PC-9 (cell line): ENCODE data around the gene MTHFD1. TPM values are rescaled to one million over a fixed set of nuclear protein-coding genes. Genes with fewer than 3 reads are reported as not detected.
A peak's percentile ranks its signal among the peaks of the same experiment; 100 is the strongest.

ENCODE experiments used
- BruUV-seq: library from RNA; stranded (reverse); fragments of 400-500 nt; replicated peaks from 2 replicates; lab custom pipeline; 2021; lab: Mats Ljungman, UMichigan
- CTCF ChIA-PET: fragments of 300-600 bp; sonication (Branson Sonifier 250); formaldehyde crosslinking; loops from one replicate; lab custom pipeline; 2022; ENCODE audit warnings: antibody characterized with exemption; lab: Charles Lee
- POLR2A ChIA-PET: fragments of 300-600 bp; sonication (Branson Sonifier 250); formaldehyde crosslinking; loops from one replicate; lab custom pipeline; 2022; ENCODE audit warnings: antibody characterized with exemption; ENCODE audit not compliant: unreplicated experiment; lab: Charles Lee
- DNase-seq, 2 experiments: peaks; one replicate each; pipeline versions ENCODE4 v3.0.0 to v3.0.0-alpha.2; 2015 to 2022; ENCODE audit warnings: mixed read lengths in 1 of 2
- H2AFZ ChIP-seq: fragments of 200-600 bp; sonication (generic); 2 replicates; pipeline ENCODE4 v1.8.1; 2017; ENCODE audit warnings: antibody characterized with exemption
- H3F3A ChIP-seq: fragments of 200-600 bp; sonication (generic); 2 replicates; pipeline ENCODE4 v1.8.1; 2017; ENCODE audit warnings: antibody characterized with exemption, mild to moderate bottlenecking, low read depth; ENCODE audit not compliant: insufficient read depth
- H3K27ac ChIP-seq: fragments of 200-600 bp; sonication (generic); 2 replicates; pipeline ENCODE4 v1.6.1; 2016; ENCODE audit warnings: mixed run types
- H3K27me3 ChIP-seq: fragments of 200-600 bp; sonication (generic); 2 replicates; pipeline ENCODE4 v1.6.1; 2016; ENCODE audit warnings: low read depth, mixed run types; ENCODE audit not compliant: insufficient read depth
- H3K36me3 ChIP-seq: fragments of 200-600 bp; sonication (generic); 2 replicates; pipeline ENCODE4 v1.6.1; 2016; ENCODE audit warnings: low read depth, mixed run types
- H3K4me1 ChIP-seq: fragments of 200-600 bp; sonication (generic); replicated peaks from 2 replicates; pipeline ENCODE4 v1.6.1; 2016; ENCODE audit warnings: mixed run types; ENCODE audit not compliant: insufficient read depth
- H3K4me2 ChIP-seq: fragments of 200-600 bp; sonication (generic); 2 replicates; pipeline ENCODE4 v1.6.1; 2017; ENCODE audit warnings: mixed run types
- H3K4me3 ChIP-seq: fragments of 200-600 bp; sonication (generic); 2 replicates; pipeline ENCODE4 v1.6.1; 2016; ENCODE audit warnings: mixed run types
- H3K79me2 ChIP-seq: fragments of 200-600 bp; sonication (generic); 2 replicates; pipeline ENCODE4 v1.6.1; 2017; ENCODE audit warnings: low read depth, mixed run types
- H3K9me2 ChIP-seq: fragments of 200-600 bp; sonication (generic); 2 replicates; pipeline ENCODE4 v1.8.1; 2017; ENCODE audit warnings: mild to moderate bottlenecking; ENCODE audit not compliant: insufficient read depth
- H3K9me3 ChIP-seq: fragments of 200-600 bp; sonication (generic); 2 replicates; pipeline ENCODE4 v1.8.1; 2016; ENCODE audit warnings: low read depth; ENCODE audit not compliant: insufficient read depth
- H4K20me1 ChIP-seq: fragments of 200-600 bp; sonication (generic); 2 replicates; pipeline ENCODE4 v1.8.1; 2017; ENCODE audit not compliant: insufficient read depth
- EZH2 ChIP-seq: fragments of 200-600 bp; sonication (generic); IDR thresholded peaks from 2 replicates; pipeline ENCODE4 v1.8.0; 2017; ENCODE audit warnings: antibody characterized with exemption, low read depth
- intact Hi-C: fragments of 100-400 bp; cut with micrococcal nuclease; formaldehyde crosslinking; loops from one replicate; pipeline ENCODE4 v1.10.0; 2022; ENCODE audit not compliant: unreplicated experiment
- total RNA-seq: library from RNA; stranded (reverse); gene quantifications from 2 replicates; pipeline ENCODE4 v1.2.3, GENCODE V29; 2021
- TF ChIP-seq, protein P1 (sequence below): fragments of 200-600 bp; sonication (generic); conservative IDR thresholded peaks from 2 replicates; pipeline ENCODE4 v1.6.1; 2017; ENCODE audit warnings: mixed run types, antibody characterized with exemption, mild to moderate bottlenecking, moderate library complexity

Gene MTHFD1
- total RNA-seq, 1 experiment from 2014 or later, result 161 TPM

DNA sequence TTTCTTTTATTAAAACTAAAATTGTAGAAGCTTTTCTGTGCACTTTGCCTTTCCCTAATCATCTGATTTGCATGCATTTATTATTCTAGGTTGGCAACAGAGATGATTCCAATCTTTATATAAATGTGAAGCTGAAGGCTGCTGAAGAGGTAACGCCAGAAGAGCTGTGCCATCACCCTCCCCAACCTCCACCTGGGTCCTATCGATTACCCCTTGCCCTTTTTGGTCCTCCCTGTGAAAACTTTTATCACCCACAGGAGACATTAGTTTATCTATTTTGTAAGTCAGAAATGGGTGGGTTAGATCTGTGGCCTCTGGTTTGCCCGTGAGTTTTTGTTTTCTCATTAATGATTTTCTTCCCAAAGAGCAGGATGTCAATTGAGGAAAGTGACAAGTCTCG is 22.8 kb downstream of the MTHFD1 start:
- H3K4me2 ChIP-seq, result no peak overlapping the region
- H3F3A ChIP-seq, result peaks cover 11% of the 10 kb centered on the region
- no peak overlapping the region for H2AFZ ChIP-seq
- BruUV-seq, result no TSS peak
- no peaks in the 10 kb centered on the region for H4K20me1 ChIP-seq
- no peak for TF ChIP-seq EZH2
- TF ChIP-seq, protein P1, sequence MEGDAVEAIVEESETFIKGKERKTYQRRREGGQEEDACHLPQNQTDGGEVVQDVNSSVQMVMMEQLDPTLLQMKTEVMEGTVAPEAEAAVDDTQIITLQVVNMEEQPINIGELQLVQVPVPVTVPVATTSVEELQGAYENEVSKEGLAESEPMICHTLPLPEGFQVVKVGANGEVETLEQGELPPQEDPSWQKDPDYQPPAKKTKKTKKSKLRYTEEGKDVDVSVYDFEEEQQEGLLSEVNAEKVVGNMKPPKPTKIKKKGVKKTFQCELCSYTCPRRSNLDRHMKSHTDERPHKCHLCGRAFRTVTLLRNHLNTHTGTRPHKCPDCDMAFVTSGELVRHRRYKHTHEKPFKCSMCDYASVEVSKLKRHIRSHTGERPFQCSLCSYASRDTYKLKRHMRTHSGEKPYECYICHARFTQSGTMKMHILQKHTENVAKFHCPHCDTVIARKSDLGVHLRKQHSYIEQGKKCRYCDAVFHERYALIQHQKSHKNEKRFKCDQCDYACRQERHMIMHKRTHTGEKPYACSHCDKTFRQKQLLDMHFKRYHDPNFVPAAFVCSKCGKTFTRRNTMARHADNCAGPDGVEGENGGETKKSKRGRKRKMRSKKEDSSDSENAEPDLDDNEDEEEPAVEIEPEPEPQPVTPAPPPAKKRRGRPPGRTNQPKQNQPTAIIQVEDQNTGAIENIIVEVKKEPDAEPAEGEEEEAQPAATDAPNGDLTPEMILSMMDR, result no peak
- H3K27me3 ChIP-seq, result no peaks in the 10 kb centered on the region
- H3K4me1 ChIP-seq, result peaks cover 22% of the 10 kb centered on the region
- H3K79me2 ChIP-seq, result 0 out of 2 replicates have a peak, but pooled peaks cover 5% of the 10 kb centered on the region
- peaks cover 6% of the 10 kb centered on the region; the same call in 1 of the 2 replicates for H3K36me3 ChIP-seq
- CTCF ChIA-PET, result interaction anchor here (0.7 to 0.9 kb wide), 3 partner anchors 12 to 589 kb away, joined by 3 to 7 read pairs (median 4); no protein-coding TSS in a partner anchor
- peak overlapping the region; percentile 46; the same call in 1 of the 2 replicates for H3K27ac ChIP-seq
- no peak for DNase-seq
- H3K9me2 ChIP-seq, result no peaks in the 10 kb centered on the region
- no peaks in the 10 kb centered on the region for H3K9me3 ChIP-seq
- POLR2A ChIA-PET, result no interaction called here
- no peak overlapping the region for H3K4me3 ChIP-seq
- intact Hi-C loops, result no loop called here

DNA sequence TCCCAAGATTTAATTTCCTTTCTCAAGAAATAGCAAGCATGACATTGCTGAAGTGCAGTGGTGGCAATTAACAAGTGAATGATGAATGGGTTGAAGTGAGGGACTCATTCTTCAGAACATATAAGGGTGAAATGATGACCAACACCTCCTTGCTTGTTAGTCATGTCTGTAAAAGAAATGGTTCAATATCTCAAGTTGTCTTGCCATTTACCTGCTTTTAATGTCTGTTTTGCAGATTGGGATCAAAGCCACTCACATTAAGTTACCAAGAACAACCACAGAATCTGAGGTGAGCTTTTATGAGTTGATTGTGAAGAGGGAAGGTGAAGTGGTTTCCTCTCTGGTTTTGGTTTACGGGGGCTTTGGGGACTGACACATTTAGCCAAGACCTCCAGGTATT is 24.1 kb downstream of the MTHFD1 start:
- TF ChIP-seq, protein P1, result no peak
- no peak for TF ChIP-seq EZH2
- Histone ChIP-seq H3K27ac (no peak overlapping the region), H4K20me1 (no peaks in the 10 kb centered on the region), H3K9me2 (no peaks in the 10 kb centered on the region), H3K27me3 (no peaks in the 10 kb centered on the region), H3K79me2 (no peaks in the 10 kb centered on the region), H2AFZ (no peak overlapping the region), H3K9me3 (no peaks in the 10 kb centered on the region), H3K4me1 (peaks cover 22% of the 10 kb centered on the region), H3F3A (peaks cover 12% of the 10 kb centered on the region), H3K36me3 (peaks cover 18% of the 10 kb centered on the region), H3K4me2 (no peak overlapping the region), H3K4me3 (no peak overlapping the region)
- ChIA-PET POLR2A (interaction anchor here (0.6 kb wide), 1 partner anchor 15 kb away, joined by 8 read pairs; no protein-coding TSS in a partner anchor), CTCF (no interaction called here)
- no TSS peak for BruUV-seq
- intact Hi-C loops, result no loop called here
- no peak for DNase-seq

DNA sequence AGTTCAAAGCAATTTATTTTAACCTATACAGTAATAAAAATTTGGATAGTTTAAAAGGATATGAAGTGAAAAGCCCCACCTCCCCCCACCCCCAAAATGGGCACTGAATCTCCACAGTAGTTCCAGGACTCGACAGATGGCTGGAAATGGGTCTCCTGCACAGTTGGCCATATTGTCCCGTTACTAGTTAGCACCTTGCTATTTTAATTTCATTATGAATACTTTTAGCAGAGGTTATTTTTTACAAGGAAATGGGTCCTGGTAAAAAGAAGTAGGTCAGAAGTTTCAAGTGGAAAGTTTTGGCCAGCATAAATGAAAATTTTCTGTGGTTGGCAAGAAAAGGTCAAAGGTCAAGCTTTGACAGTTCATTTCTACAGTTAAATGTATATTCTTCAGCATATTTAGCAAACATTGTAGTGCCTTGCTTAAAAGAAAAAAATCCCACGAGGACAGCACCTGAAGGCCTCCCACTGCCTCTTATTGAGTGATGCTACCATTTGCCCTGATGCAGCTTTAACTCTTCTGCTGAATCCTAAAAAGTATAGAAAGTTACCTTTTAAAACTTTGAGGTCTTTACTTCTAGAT is 28.3 kb downstream of the MTHFD1 start:
- no peak for DNase-seq
- Histone ChIP-seq H3K4me1 (peaks cover 10% of the 10 kb centered on the region), H3K4me3 (no peak overlapping the region), H3K36me3 (peaks cover 46% of the 10 kb centered on the region), H3K9me3 (no peaks in the 10 kb centered on the region), H3K79me2 (no peaks in the 10 kb centered on the region), H3K27ac (no peak overlapping the region), H3K4me2 (no peak overlapping the region), H4K20me1 (no peaks in the 10 kb centered on the region), H3K9me2 (no peaks in the 10 kb centered on the region), H2AFZ (no peak overlapping the region), H3K27me3 (no peaks in the 10 kb centered on the region), H3F3A (peaks cover 21% of the 10 kb centered on the region; the same call in 1 of the 2 replicates)
- ChIA-PET CTCF (no interaction called here), POLR2A (no interaction called here)
- no peak for TF ChIP-seq EZH2
- TF ChIP-seq, protein P1, result no peak
- no TSS peak for BruUV-seq
- intact Hi-C loops, result no loop called here
